H9 (cell line): Measurements from ENCODE around the gene VAPA. TPM values are rescaled to one million over a fixed set of nuclear protein-coding genes. Genes with fewer than 3 reads are reported as not detected.

Experiments
- DNase-seq: peaks from one replicate; pipeline ENCODE4 v3.0.0-alpha.2; 2017
- H2AFZ ChIP-seq: one replicate; pipeline ENCODE4 v1.6.1; 2013; ENCODE audit warnings: mild to moderate bottlenecking, low read length, control low read depth, moderate library complexity
- H2AK5ac ChIP-seq: 2 replicates; pipeline ENCODE4 v1.6.1; 2013; ENCODE audit warnings: low read length, control low read depth, mixed read lengths; ENCODE audit not compliant: insufficient read length
- H2BK120ac ChIP-seq: one replicate; pipeline ENCODE4 v1.6.1; 2013; ENCODE audit warnings: low read depth, mild to moderate bottlenecking, low read length, control low read depth, inconsistent platforms; ENCODE audit not compliant: poor library complexity, severe bottlenecking
- H2BK12ac ChIP-seq: 2 replicates; pipeline ENCODE4 v1.6.1; 2013; ENCODE audit warnings: low read length, control low read depth, mixed read lengths, low read depth; ENCODE audit not compliant: insufficient read length
- H2BK15ac ChIP-seq: 2 replicates; pipeline ENCODE4 v1.6.1; 2013; ENCODE audit warnings: low read depth, low read length, control low read depth
- H2BK20ac ChIP-seq: one replicate; pipeline ENCODE4 v1.6.1; 2013; ENCODE audit warnings: low read depth, mild to moderate bottlenecking, low read length, control low read depth, inconsistent platforms; ENCODE audit not compliant: poor library complexity, severe bottlenecking
- H2BK5ac ChIP-seq: 2 replicates; pipeline ENCODE4 v1.6.1; 2013; ENCODE audit warnings: low read length, control low read depth, mixed read lengths; ENCODE audit not compliant: insufficient read length
- H3K14ac ChIP-seq: 2 replicates; pipeline ENCODE4 v1.6.1; 2013; ENCODE audit warnings: low read length, control low read depth; ENCODE audit not compliant: insufficient read depth
- H3K18ac ChIP-seq: 2 replicates; pipeline ENCODE4 v1.6.1; 2013; ENCODE audit warnings: low read depth, mild to moderate bottlenecking, mixed read lengths, low read length, control low read depth; ENCODE audit not compliant: insufficient read length
- H3K23ac ChIP-seq: 2 replicates; pipeline ENCODE4 v1.6.1; 2013; ENCODE audit warnings: low read length, control low read depth, mixed read lengths, low read depth; ENCODE audit not compliant: insufficient read length
- H3K23me2 ChIP-seq: 2 replicates; pipeline ENCODE4 v1.6.1; 2013; ENCODE audit warnings: low read depth, mild to moderate bottlenecking, mixed read lengths, low read length, control low read depth; ENCODE audit not compliant: insufficient read length, poor library complexity, severe bottlenecking
- H3K27ac ChIP-seq: 2 replicates; pipeline ENCODE4 v1.5.1; 2013; ENCODE audit warnings: low read length, control low read depth, mixed read lengths, low read depth; ENCODE audit not compliant: insufficient read length
- H3K27me3 ChIP-seq: 2 replicates; pipeline ENCODE4 v1.6.1; 2013; ENCODE audit warnings: low read length, control low read depth, inconsistent platforms; ENCODE audit not compliant: insufficient read depth
- H3K4ac ChIP-seq: 2 replicates; pipeline ENCODE4 v1.6.1; 2013; ENCODE audit warnings: low read depth, mild to moderate bottlenecking, control low read depth, inconsistent platforms, low read length, moderate library complexity
- H3K4me1 ChIP-seq: 2 replicates; pipeline ENCODE4 v1.6.1; 2013; ENCODE audit warnings: low read length, control low read depth, inconsistent platforms; ENCODE audit not compliant: insufficient read depth
- H3K4me2 ChIP-seq: 2 replicates; pipeline ENCODE4 v1.6.1; 2013; ENCODE audit warnings: low read length, control low read depth, mixed read lengths; ENCODE audit not compliant: insufficient read length, insufficient read depth
- H3K56ac ChIP-seq: 2 replicates; pipeline ENCODE4 v1.6.1; 2013; ENCODE audit warnings: low read depth, mild to moderate bottlenecking, mixed read lengths, low read length, control low read depth; ENCODE audit not compliant: insufficient read length
- H3K79me1 ChIP-seq: 2 replicates; pipeline ENCODE4 v1.6.1; 2013; ENCODE audit warnings: low read depth, mild to moderate bottlenecking, moderate library complexity, low read length, control low read depth, inconsistent platforms; ENCODE audit not compliant: insufficient read depth, poor library complexity, severe bottlenecking
- H3K79me2 ChIP-seq: 2 replicates; pipeline ENCODE4 v1.6.1; 2013; ENCODE audit warnings: low read length, control low read depth, inconsistent platforms; ENCODE audit not compliant: insufficient read depth
- H3K9ac ChIP-seq: 2 replicates; pipeline ENCODE4 v1.6.1; 2013; ENCODE audit warnings: low read length, control low read depth, mixed read lengths; ENCODE audit not compliant: insufficient read length; ENCODE audit errors: extremely low read depth
- H3K9me3 ChIP-seq: one replicate; pipeline ENCODE4 v1.6.1; 2013; ENCODE audit warnings: low read depth, low read length, inconsistent platforms; ENCODE audit not compliant: control insufficient read depth
- H3T11ph ChIP-seq: one replicate; pipeline ENCODE4 v1.6.1; 2013; ENCODE audit warnings: mild to moderate bottlenecking, low read length, control low read depth, inconsistent platforms
- H4K20me1 ChIP-seq: one replicate; pipeline ENCODE4 v1.6.1; 2013; ENCODE audit not compliant: control insufficient read depth, insufficient read length, insufficient read depth
- H4K5ac ChIP-seq: 2 replicates; pipeline ENCODE4 v1.6.1; 2013; ENCODE audit warnings: low read depth, mild to moderate bottlenecking, mixed read lengths, low read length, control low read depth; ENCODE audit not compliant: insufficient read length
- H4K8ac ChIP-seq: replicated peaks from 2 replicates; pipeline ENCODE4 v1.6.1; 2013; ENCODE audit warnings: low read length, control low read depth, mixed read lengths, low read depth; ENCODE audit not compliant: insufficient read length
- H4K91ac ChIP-seq: 2 replicates; pipeline ENCODE4 v1.6.1; 2013; ENCODE audit warnings: low read depth, mild to moderate bottlenecking, moderate library complexity, mixed read lengths, low read length, control low read depth; ENCODE audit not compliant: insufficient read length
- H3K27ac Mint-ChIP-seq, 3 experiments: 2 replicates in 2 of 3; 3 replicates in 1 of 3; pipeline ENCODE4 v1.8.0; 2020 to 2021; ENCODE audit warnings: mixed read lengths in 3 of 3, mild to moderate bottlenecking in 1 of 3, moderate library complexity in 1 of 3
- H3K27me3 Mint-ChIP-seq: 2 replicates; pipeline ENCODE4 v1.8.0; 2021; ENCODE audit warnings: low read depth, mild to moderate bottlenecking, moderate library complexity, mixed read lengths
- H3K36me3 Mint-ChIP-seq, 3 experiments: 2 replicates in 2 of 3; 3 replicates in 1 of 3; pipeline ENCODE4 v1.8.0; 2020 to 2021; ENCODE audit warnings: low read depth in 3 of 3, mixed read lengths in 3 of 3; ENCODE audit not compliant: insufficient read depth in 1 of 3
- H3K4me1 Mint-ChIP-seq, 2 experiments: 2 replicates each; pipeline ENCODE4 v1.8.0; 2020; ENCODE audit warnings: mixed read lengths in 2 of 2
- H3K4me3 Mint-ChIP-seq, 2 experiments: 2 replicates in 1 of 2; 3 replicates in 1 of 2; pipeline ENCODE4 v1.8.0; 2020 to 2021; ENCODE audit warnings: mild to moderate bottlenecking in 2 of 2, mixed read lengths in 2 of 2, moderate library complexity in 1 of 2
- H3K9me3 Mint-ChIP-seq, 2 experiments: 2 replicates in 1 of 2; 3 replicates in 1 of 2; pipeline ENCODE4 v1.8.0; 2020; ENCODE audit warnings: mild to moderate bottlenecking in 2 of 2, mixed read lengths in 2 of 2, moderate library complexity in 1 of 2
- CTCF ChIP-seq: fragments of 200-600 bp; sonication (generic); conservative IDR thresholded peaks from 3 replicates; pipeline ENCODE4 v1.8.0; 2021; ENCODE audit warnings: antibody characterized with exemption, mild to moderate bottlenecking
- WGBS: extraction: QIAGEN DNeasy Blood & Tissue Kit; methylation state at CpG from one replicate; pipeline ENCODE4 v1.1.7; 2013; ENCODE audit warnings: missing lambda C conversion rate, low lambda C conversion rate, mixed read lengths; ENCODE audit not compliant: insufficient read length; ENCODE audit errors: extremely low coverage; 5-methylcytosine and 5-hydroxymethylcytosine counted together
- total RNA-seq: library from RNA; stranded (reverse); gene quantifications from 2 replicates; pipeline ENCODE4 v1.2.1, GENCODE V29; 2021

Gene VAPA
- total RNA-seq, 1 experiment from 2014 or later: 141 TPM

GRCh38 chr18:9982711-9983110 is 68.9 kb downstream of the VAPA start:
- DNase-seq: no peak
- Histone ChIP-seq H3K4me1 (no peaks in the 10 kb centered on the region), H3K4ac (no peak overlapping the region), H3K23me2 (no peaks in the 10 kb centered on the region), H3K27me3 (no peaks in the 10 kb centered on the region), H3K9me3 (no peaks in the 10 kb centered on the region), H4K91ac (no peak overlapping the region), H3K23ac (no peak overlapping the region), H3T11ph (no peak overlapping the region), H3K14ac (no peak overlapping the region), H2BK15ac (no peak overlapping the region), H4K20me1 (no peaks in the 10 kb centered on the region), H4K8ac (no peak overlapping the region), H3K4me2 (no peak overlapping the region), H3K27ac (no peak overlapping the region), H2BK120ac (no peak overlapping the region), H2AK5ac (no peak overlapping the region), H2BK20ac (no peak overlapping the region), H3K79me1 (no peaks in the 10 kb centered on the region), H3K9ac (no peak overlapping the region), H2BK12ac (no peak overlapping the region), H3K18ac (no peak overlapping the region), H2BK5ac (no peak overlapping the region), H3K56ac (no peak overlapping the region), H2AFZ (no peak overlapping the region), H4K5ac (no peak overlapping the region), H3K79me2 (0 out of 2 replicates have a peak, but pooled peaks cover 1% of the 10 kb centered on the region)
- TF ChIP-seq CTCF: no peak
- no peak overlapping the region for H3K4me3 Mint-ChIP-seq
- peaks cover 16 to 47% of the 10 kb centered on the region in 2 experiments; a peak in 4 of 5 replicates for H3K9me3 Mint-ChIP-seq
- peaks cover 9% of the 10 kb centered on the region for H3K27me3 Mint-ChIP-seq
- H3K27ac Mint-ChIP-seq: no peak overlapping the region
- peaks cover 1 to 9% (median 4%) of the 10 kb centered on the region in 3 experiments; a peak in 4 of 7 replicates for H3K36me3 Mint-ChIP-seq
- no CpG with 5 or more reads among the region's 5 CpGs for WGBS
- no peaks in the 10 kb centered on the region for H3K4me1 Mint-ChIP-seq
